RWPE2 (cell line): Measurements from ENCODE around the gene SNTA1.
"Not testable (repeated sequence)": the region's sequence is repeated elsewhere in the genome, so short reads cannot be mapped to it uniquely, and the experiment has no call there.

Source experiments
- ATAC-seq: fragments of 200-7000 bp; cut with Tn5 transposase; 3 replicates; pipeline ENCODE4 v1.9.1; 2021; ENCODE audit warnings: low read depth
- DNase-seq: peaks from one replicate; pipeline ENCODE4 v3.0.0-alpha.2; 2020; ENCODE audit warnings: low spot score
- H3K27ac ChIP-seq: fragments of 450-650 bp; 2 replicates; pipeline ENCODE4 v1.5.1; 2017; ENCODE audit warnings: mild to moderate bottlenecking; ENCODE audit not compliant: poor library complexity, severe bottlenecking
- H3K27me3 ChIP-seq: fragments of 250-450 bp; sonication (Bioruptor Pico); 2 replicates; pipeline ENCODE4 v1.5.1; 2021; ENCODE audit warnings: mild to moderate bottlenecking, moderate library complexity; ENCODE audit not compliant: insufficient read depth, poor library complexity, severe bottlenecking
- H3K36me3 ChIP-seq: fragments of 250-450 bp; sonication (Bioruptor Pico); 2 replicates; pipeline ENCODE4 v1.5.1; 2020; ENCODE audit warnings: low read depth, mild to moderate bottlenecking, moderate library complexity
- H3K4me1 ChIP-seq: fragments of 250-450 bp; sonication (Bioruptor Pico); 2 replicates; pipeline ENCODE4 v1.5.1; 2021; ENCODE audit warnings: mild to moderate bottlenecking, moderate library complexity; ENCODE audit not compliant: insufficient read depth, poor library complexity, severe bottlenecking
- H3K4me3 ChIP-seq: fragments of 250-450 bp; sonication (Bioruptor Pico); 2 replicates; pipeline ENCODE4 v1.5.1; 2021; ENCODE audit warnings: mild to moderate bottlenecking, moderate library complexity; ENCODE audit not compliant: severe bottlenecking
- H3K9me3 ChIP-seq: fragments of 250-450 bp; sonication (Bioruptor Pico); 2 replicates; pipeline ENCODE4 v1.5.1; 2021; ENCODE audit warnings: mild to moderate bottlenecking, moderate library complexity; ENCODE audit not compliant: severe bottlenecking
- TF ChIP-seq, protein P1 (sequence below): fragments of 450-650 bp; IDR thresholded peaks from one replicate; pipeline ENCODE4 v1.5.1; 2017; ENCODE audit warnings: mild to moderate bottlenecking, moderate library complexity; ENCODE audit not compliant: poor library complexity, severe bottlenecking

SNTA1 gene

DNA sequence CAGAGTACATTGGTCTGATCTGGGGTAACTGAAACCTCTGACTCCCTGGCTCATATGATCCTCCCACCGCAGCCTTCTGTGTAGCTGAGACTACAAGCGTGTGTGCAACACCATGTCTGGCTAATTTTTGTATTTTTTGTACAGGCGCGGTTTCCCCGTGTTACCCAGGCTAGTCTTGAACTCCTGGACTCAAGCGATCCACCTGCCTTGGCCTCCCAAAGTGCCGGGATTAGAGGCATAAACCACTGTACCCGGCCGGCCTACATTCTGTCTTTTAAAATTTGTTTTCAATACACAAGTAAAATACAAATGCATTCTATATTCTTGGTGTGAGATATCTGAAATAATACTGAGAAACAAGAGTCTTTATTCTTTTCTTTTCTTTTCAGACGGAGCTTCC is 44.6 kb upstream of the SNTA1 start:
- TF ChIP-seq, protein P1, sequence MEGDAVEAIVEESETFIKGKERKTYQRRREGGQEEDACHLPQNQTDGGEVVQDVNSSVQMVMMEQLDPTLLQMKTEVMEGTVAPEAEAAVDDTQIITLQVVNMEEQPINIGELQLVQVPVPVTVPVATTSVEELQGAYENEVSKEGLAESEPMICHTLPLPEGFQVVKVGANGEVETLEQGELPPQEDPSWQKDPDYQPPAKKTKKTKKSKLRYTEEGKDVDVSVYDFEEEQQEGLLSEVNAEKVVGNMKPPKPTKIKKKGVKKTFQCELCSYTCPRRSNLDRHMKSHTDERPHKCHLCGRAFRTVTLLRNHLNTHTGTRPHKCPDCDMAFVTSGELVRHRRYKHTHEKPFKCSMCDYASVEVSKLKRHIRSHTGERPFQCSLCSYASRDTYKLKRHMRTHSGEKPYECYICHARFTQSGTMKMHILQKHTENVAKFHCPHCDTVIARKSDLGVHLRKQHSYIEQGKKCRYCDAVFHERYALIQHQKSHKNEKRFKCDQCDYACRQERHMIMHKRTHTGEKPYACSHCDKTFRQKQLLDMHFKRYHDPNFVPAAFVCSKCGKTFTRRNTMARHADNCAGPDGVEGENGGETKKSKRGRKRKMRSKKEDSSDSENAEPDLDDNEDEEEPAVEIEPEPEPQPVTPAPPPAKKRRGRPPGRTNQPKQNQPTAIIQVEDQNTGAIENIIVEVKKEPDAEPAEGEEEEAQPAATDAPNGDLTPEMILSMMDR = no peak
- Histone ChIP-seq H3K36me3 (no peaks in the 10 kb centered on the region), H3K9me3 (no peaks in the 10 kb centered on the region), H3K27me3 (no peaks in the 10 kb centered on the region), H3K27ac (no peak overlapping the region), H3K4me1 (peaks cover 9% of the 10 kb centered on the region), H3K4me3 (no peak overlapping the region)
- no peak for ATAC-seq
- DNase-seq = peak; percentile 42

DNA sequence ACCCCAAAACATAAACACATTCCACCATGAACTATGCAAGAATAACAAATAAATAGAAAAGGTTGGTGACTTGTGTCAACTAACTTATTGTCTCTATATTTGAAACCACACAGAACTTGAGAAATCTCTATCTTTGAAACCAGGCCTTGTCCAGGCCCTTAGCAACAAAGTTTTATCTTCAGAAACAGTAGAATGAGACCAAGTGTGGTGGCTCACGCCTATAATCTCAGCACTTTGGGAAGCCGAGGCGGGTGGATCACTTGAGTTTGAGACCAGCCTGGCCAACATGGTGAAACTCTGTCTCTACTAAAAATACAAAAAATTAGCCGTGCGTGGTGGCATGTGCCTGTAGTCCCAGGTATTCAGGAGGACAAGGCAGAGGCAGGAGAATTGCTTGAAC is 39.6 kb upstream of the SNTA1 start:
- not testable (repeated sequence) for DNase-seq, H3K36me3 ChIP-seq, H3K27me3 ChIP-seq, ATAC-seq, H3K27ac ChIP-seq, H3K9me3 ChIP-seq, H3K4me3 ChIP-seq, H3K4me1 ChIP-seq

DNA sequence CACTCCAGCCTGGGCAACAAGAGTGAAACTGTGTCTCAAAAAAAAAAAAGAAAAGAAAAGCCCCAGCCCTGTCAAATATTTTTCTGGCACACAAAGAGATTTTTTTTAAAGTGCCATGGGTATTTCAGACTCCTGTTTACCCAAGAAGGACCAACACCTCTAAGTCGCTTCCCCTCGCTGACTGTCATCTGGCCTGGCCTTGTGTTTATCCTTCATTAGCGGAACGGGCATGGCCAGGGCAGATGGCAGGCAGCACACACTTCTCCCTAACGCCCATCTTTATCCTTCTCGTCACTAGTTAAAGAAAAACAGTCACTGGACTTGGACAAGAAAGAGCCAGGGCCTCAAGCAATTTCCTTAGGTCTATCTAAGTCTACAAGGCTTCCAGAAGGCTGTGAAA is 39.0 kb upstream of the SNTA1 start:
- DNase-seq = no peak
- no peak for ATAC-seq
- no peaks in the 10 kb centered on the region for H3K27me3 ChIP-seq
- H3K4me1 ChIP-seq = no peaks in the 10 kb centered on the region
- H3K4me3 ChIP-seq = no peak overlapping the region
- H3K27ac ChIP-seq = no peak overlapping the region
- H3K9me3 ChIP-seq = no peaks in the 10 kb centered on the region
- TF ChIP-seq, protein P1 = no peak
- H3K36me3 ChIP-seq = no peaks in the 10 kb centered on the region

DNA sequence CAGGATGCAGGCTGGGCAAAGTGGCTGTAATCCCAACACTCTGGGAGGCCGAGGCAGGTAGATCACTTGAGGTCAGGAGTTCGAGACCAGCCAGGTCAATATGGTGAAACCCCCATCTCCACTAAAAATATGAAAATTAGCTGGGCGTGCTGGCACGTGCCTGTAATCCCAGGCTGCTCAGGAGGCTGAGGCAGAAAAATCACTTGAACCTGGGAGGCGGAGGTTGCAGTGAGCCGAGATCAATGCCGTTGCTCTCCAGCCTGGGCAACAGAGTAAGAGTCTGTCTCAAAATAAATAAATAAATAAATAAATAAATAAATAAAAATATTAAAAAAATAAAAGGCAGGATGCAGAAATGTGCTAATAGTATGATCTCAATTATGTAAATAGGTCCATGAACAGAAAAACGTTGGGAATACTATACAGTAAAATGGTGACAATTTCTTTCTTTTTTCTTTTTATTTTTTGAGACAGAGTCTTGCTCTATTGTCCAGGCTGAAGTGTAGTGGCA is 37.9 kb upstream of the SNTA1 start:
- H3K27me3 ChIP-seq = no peaks in the 10 kb centered on the region
- no peaks in the 10 kb centered on the region for H3K4me1 ChIP-seq
- ATAC-seq (no peak), DNase-seq (no peak)
- TF ChIP-seq, protein P1 = no peak
- no peak overlapping the region for H3K27ac ChIP-seq
- H3K36me3 ChIP-seq = no peaks in the 10 kb centered on the region
- no peaks in the 10 kb centered on the region for H3K9me3 ChIP-seq
- no peak overlapping the region for H3K4me3 ChIP-seq

DNA sequence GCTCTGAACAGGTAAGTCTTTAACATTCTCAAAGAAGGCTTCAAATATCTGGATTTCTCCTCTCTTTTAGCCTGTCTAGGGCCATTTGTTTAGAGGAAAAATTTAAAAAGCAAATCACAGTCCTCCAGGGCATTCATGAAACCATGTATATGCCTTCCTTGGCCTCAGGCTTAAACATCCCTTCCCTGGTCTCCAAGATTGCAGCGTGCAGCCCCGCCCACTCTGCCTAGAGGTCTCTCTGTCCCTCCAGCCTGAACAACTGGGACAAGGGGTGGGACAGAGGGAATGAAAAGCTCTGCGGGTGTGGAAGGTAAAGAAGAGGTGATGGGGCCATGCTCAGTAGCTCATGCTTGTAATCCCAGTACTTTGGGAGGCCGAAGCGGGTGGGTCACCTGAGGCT is 36.5 kb upstream of the SNTA1 start:
- Histone ChIP-seq H3K4me1 (no peaks in the 10 kb centered on the region), H3K36me3 (no peaks in the 10 kb centered on the region), H3K4me3 (no peak overlapping the region), H3K9me3 (no peaks in the 10 kb centered on the region), H3K27ac (no peak overlapping the region), H3K27me3 (no peaks in the 10 kb centered on the region)
- TF ChIP-seq, protein P1 = no peak
- no peak for ATAC-seq
- no peak for DNase-seq
